Fibroblast of mammary gland (primary cell): ENCODE results near the gene TMIGD1.
A peak's percentile ranks its signal among the peaks of the same experiment; 100 is the strongest.

Source experiments
- DNase-seq: peaks from one replicate; pipeline ENCODE4 v3.0.0-alpha.2; 2010; ENCODE audit warnings: low read depth
- H3K4me3 ChIP-seq: 2 replicates; pipeline ENCODE4 v1.5.1; 2011; ENCODE audit warnings: low read depth, mild to moderate bottlenecking, low read length, moderate library complexity; ENCODE audit not compliant: control insufficient read depth
- TF ChIP-seq, protein P1 (sequence below): conservative IDR thresholded peaks from 2 replicates; pipeline ENCODE4 v1.5.1; 2011; ENCODE audit warnings: low read depth, low read length, inconsistent platforms; ENCODE audit not compliant: control insufficient read depth, insufficient read depth

The TMIGD1 gene

DNA sequence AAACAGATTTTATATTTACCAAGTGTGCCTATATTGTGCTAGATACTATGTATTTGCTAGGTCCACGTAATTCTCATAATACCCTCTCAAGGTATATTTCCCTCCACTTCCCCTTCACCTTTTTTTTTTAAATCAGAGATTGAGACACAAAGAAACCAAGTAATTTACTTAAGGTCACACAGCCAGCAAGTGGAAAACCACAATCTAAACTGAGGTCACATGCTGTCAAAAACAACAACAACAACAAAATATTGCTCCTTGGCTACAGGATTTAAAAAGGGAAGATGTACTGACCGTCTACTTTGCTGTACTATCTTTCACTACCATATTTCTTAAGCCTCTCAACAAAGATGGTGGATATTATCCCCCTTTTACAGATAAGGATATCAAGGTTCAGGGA is 57.9 kb downstream of the TMIGD1 start:
- no peak for DNase-seq
- H3K4me3 ChIP-seq, result no peak overlapping the region
- TF ChIP-seq, protein P1, sequence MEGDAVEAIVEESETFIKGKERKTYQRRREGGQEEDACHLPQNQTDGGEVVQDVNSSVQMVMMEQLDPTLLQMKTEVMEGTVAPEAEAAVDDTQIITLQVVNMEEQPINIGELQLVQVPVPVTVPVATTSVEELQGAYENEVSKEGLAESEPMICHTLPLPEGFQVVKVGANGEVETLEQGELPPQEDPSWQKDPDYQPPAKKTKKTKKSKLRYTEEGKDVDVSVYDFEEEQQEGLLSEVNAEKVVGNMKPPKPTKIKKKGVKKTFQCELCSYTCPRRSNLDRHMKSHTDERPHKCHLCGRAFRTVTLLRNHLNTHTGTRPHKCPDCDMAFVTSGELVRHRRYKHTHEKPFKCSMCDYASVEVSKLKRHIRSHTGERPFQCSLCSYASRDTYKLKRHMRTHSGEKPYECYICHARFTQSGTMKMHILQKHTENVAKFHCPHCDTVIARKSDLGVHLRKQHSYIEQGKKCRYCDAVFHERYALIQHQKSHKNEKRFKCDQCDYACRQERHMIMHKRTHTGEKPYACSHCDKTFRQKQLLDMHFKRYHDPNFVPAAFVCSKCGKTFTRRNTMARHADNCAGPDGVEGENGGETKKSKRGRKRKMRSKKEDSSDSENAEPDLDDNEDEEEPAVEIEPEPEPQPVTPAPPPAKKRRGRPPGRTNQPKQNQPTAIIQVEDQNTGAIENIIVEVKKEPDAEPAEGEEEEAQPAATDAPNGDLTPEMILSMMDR, result no peak

DNA sequence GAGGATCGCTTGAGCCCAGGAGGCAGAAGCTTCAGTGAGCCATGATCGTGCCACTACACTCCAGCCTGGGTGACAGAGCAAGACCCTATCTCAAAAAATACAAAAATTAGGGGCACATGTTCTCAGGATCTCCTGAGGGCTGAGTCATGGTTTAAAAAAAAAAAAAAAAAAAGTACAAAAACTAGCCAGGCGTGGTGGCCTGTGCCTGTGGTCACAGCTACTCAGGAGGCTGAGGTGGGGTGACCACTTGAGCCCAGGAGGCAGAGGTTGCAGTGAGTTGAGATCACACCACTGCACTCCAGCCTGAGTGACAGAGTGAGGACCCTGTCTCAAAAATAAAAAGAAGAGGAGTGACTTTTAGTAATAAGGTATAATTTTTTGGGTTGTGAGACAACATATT is 59.0 kb downstream of the TMIGD1 start:
- peak; percentile 6 for DNase-seq
- H3K4me3 ChIP-seq, result no peak overlapping the region
- TF ChIP-seq, protein P1, result no peak

DNA sequence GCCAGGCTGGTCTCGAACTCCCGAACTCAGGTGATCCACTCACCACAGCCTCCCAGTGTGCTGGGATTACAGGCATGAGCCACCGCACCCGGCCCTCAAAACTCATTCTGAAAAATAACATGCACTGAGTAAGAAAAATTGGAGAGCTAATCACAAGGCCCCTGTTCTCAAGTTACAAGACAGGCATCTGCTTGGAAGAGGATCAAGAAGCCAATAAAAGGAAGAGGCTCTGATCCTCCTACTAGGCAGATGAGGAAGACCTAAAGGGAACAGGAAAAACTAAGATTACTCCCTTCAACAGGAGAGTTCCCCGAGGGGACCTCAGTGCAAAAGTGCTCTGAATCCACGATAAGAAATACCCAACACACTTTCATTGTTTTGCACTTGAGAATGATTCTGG is 60.5 kb downstream of the TMIGD1 start:
- peak; percentile 53 for DNase-seq
- TF ChIP-seq, protein P1, result no peak

DNA sequence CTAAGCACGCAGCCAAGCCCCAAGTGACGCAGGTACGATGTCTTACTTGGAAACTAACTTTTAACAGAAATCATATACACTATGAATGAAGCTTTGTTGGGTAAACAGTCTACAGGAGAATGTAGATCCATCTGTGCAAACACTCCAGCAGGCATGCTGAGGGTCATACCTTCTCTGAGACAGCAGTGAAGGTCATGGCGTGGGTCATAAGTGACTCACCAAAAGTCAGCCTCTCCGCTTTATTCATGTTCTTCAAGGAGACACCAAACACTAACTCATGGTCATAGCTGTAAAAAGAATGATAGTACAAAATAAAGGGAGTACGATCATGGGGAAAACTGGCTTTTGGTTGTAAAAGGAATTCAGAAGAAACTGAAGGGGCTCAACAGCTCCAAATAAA is 62.8 kb downstream of the TMIGD1 start:
- peak; percentile 54 for DNase-seq
- H3K4me3 ChIP-seq, result no peak overlapping the region
- TF ChIP-seq, protein P1, result no peak

More for the DNA sequence above, 60.5 kb downstream of the TMIGD1 start:
- no peak overlapping the region for H3K4me3 ChIP-seq

DNA sequence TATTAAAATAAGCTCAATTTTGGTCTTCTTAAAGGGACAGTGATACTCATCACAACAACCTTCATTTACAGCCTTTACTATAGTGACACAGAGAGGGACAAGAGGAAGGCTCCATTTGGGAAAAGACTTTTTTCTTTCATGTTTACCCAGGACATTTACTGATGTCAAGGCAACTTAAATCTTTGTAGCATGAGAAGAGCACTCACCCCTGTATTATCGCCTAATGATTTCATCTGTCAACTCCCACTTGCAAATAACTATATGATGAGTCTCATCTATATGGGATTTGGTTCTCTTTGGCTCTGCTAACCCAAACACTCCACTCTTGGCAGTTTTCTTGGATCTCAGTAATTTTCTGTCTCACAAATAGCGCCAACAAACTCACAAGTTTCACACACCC is 66.2 kb downstream of the TMIGD1 start:
- TF ChIP-seq, protein P1, result no peak
- no peak overlapping the region for H3K4me3 ChIP-seq
- DNase-seq, result peak; percentile 25
